Stimulated activated CD8-positive, alpha-beta memory T cell treated with anti-CD3 and anti-CD28 coated beads, Interleukin-7, amount 100 ng/mL, for 48 hours (primary cell): ENCODE data around the gene TRIM56.
"Not testable (repeated sequence)": the region's sequence is repeated elsewhere in the genome, so short reads cannot be mapped to it uniquely, and the experiment has no call there.

ENCODE experiments used
- DNase-seq, 2 donors: peaks; one replicate each; pipeline ENCODE4 v3.0.0-alpha.2; 2020; ENCODE audit warnings: low read depth in 1 of 2; ENCODE audit errors: extremely low read depth in 1 of 2

The TRIM56 gene

GRCh38 chr7:101085162-101085964 lies at the start of gene TRIM56:
Gene TRIM56, plus strand, starts transcription at chr7:101085481. Its CDS starts 1,832 bp downstream, at chr7:101087313.
- DNase-seq: peak; percentile 62 to 65

- DNase-seq: no peak
Measured at GRCh38 chr7:101035941-101036340, 49.3 kb upstream of the TRIM56 start.

- not testable (repeated sequence) for DNase-seq
Measured at GRCh38 chr7:101041283-101041682, 44.0 kb upstream of the TRIM56 start.

- DNase-seq: no peak
Measured at GRCh38 chr7:101058355-101058754, 26.9 kb upstream of the TRIM56 start.

GRCh38 chr7:101059620-101059942 lies 25.7 kb upstream of the TRIM56 start:
- DNase-seq: no peak

- DNase-seq: no peak
Measured at GRCh38 chr7:101060992-101061391, 24.3 kb upstream of the TRIM56 start.

GRCh38 chr7:101064176-101064550 lies 21.1 kb upstream of the TRIM56 start:
- not testable (repeated sequence) for DNase-seq

- DNase-seq: not testable (repeated sequence)
Measured at GRCh38 chr7:101065162-101065561, 20.1 kb upstream of the TRIM56 start.

GRCh38 chr7:101066141-101066832 lies 19.0 kb upstream of the TRIM56 start:
- no peak for DNase-seq

- DNase-seq: no peak
Measured at GRCh38 chr7:101066833-101067177, 18.5 kb upstream of the TRIM56 start.

GRCh38 chr7:101068401-101068800 lies 16.9 kb upstream of the TRIM56 start:
- DNase-seq: no peak

- DNase-seq: not testable (repeated sequence)
Measured at GRCh38 chr7:101071362-101072104, 13.7 kb upstream of the TRIM56 start.

GRCh38 chr7:101075646-101076045 lies 9.6 kb upstream of the TRIM56 start:
- DNase-seq: no peak

- not testable (repeated sequence) for DNase-seq
Measured at GRCh38 chr7:101076183-101076582, 9.1 kb upstream of the TRIM56 start.

- peak; percentile 44 to 68 for DNase-seq
Measured at GRCh38 chr7:101077303-101078086, 7.8 kb upstream of the TRIM56 start.

- DNase-seq: no peak
Measured at GRCh38 chr7:101081432-101081831, 3.8 kb upstream of the TRIM56 start.

GRCh38 chr7:101084865-101085161 lies 468 bp upstream of the TRIM56 start:
- no peak for DNase-seq

GRCh38 chr7:101087334-101088068 lies 2.2 kb downstream of the TRIM56 start:
- no peak for DNase-seq

- DNase-seq: no peak
Measured at GRCh38 chr7:101088069-101088425, 2.8 kb downstream of the TRIM56 start.

GRCh38 chr7:101088858-101089529 lies 3.7 kb downstream of the TRIM56 start:
- no peak for DNase-seq
